ENCODE measurements around the gene GRID2IP.

DNA sequence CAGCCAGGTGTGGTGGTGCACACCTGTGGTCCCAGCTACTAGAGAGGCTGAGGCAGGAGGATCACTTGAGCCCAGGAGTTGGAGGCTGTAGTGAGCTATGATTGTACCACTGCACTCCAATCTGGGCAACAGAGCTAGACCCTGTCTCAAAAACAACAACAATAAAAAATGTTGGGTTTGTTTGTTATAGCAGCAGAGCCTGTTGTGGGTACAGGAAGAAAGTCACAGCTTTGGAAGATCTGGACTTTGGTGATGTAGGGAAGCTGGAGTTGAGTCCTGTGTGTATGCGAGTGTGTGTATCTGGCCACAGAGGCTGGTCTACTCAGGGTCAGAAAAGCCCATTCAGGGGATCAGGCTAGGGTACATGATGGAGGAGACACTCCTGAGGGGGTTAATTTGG is 3.9 kb downstream of the GRID2IP start:
- TF ChIP-seq, protein P1, sequence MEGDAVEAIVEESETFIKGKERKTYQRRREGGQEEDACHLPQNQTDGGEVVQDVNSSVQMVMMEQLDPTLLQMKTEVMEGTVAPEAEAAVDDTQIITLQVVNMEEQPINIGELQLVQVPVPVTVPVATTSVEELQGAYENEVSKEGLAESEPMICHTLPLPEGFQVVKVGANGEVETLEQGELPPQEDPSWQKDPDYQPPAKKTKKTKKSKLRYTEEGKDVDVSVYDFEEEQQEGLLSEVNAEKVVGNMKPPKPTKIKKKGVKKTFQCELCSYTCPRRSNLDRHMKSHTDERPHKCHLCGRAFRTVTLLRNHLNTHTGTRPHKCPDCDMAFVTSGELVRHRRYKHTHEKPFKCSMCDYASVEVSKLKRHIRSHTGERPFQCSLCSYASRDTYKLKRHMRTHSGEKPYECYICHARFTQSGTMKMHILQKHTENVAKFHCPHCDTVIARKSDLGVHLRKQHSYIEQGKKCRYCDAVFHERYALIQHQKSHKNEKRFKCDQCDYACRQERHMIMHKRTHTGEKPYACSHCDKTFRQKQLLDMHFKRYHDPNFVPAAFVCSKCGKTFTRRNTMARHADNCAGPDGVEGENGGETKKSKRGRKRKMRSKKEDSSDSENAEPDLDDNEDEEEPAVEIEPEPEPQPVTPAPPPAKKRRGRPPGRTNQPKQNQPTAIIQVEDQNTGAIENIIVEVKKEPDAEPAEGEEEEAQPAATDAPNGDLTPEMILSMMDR (IDR thresholded peaks at IDR 0.05) = no peak
- TF ChIP-seq POLR2A (IDR thresholded peaks at IDR 0.05) (no peak), POLR2AphosphoS5 (IDR thresholded peaks at IDR 0.05) (no peak)
